SK-N-SH (cell line): ENCODE data around the gene ADPGK. TPM values are rescaled to one million over a fixed set of nuclear protein-coding genes. Genes with fewer than 3 reads are reported as not detected.

Source experiments
- CTCF ChIA-PET: fragments of 300-600, 350-600 bp; formaldehyde crosslinking; extraction: SDS; loops from one replicate; lab custom pipeline; 2021; lab: Yijun Ruan, JAX
- POLR2A ChIA-PET: fragments of 350-600 bp; sonication (Branson Sonifier 250); formaldehyde crosslinking; extraction: SDS; loops from one replicate; lab custom pipeline; 2020; ENCODE audit warnings: antibody characterized with exemption, inconsistent platforms; lab: Yijun Ruan, JAX
- DNase-seq: peaks from one replicate; pipeline ENCODE4 v3.0.0; 2012
- H2AFZ ChIP-seq: fragments of 200-600 bp; sonication (generic); 2 replicates; pipeline ENCODE4 v1.8.1; 2016; ENCODE audit warnings: antibody characterized with exemption, mild to moderate bottlenecking, low read depth
- H3F3A ChIP-seq: fragments of 200-600 bp; sonication (generic); replicated peaks from 2 replicates; pipeline ENCODE3; 2016; ENCODE audit warnings: antibody characterized with exemption, mild to moderate bottlenecking; ENCODE audit not compliant: insufficient read depth
- H3K27ac ChIP-seq, 2 experiments: fragments of 200-500 bp in 1 of 2; fragments of 200-600 bp in 1 of 2; sonication (Bioruptor generic) in 1 of 2; sonication (generic), shearing (Covaris generic) in 1 of 2; 2 replicates each; pipeline versions ENCODE4 v1.5.1 to v1.6.1; 2014 to 2016; ENCODE audit warnings: low read depth in 2 of 2, inconsistent platforms in 1 of 2, low read length in 1 of 2, mild to moderate bottlenecking in 1 of 2, mixed read lengths in 1 of 2
- H3K27me3 ChIP-seq: fragments of 200-600 bp; sonication (generic), shearing (Covaris generic); 2 replicates; pipeline ENCODE4 v1.6.1; 2016; ENCODE audit warnings: mixed run types; ENCODE audit not compliant: insufficient read depth
- H3K36me3 ChIP-seq, 2 experiments: fragments of 200-500 bp in 1 of 2; fragments of 200-600 bp in 1 of 2; sonication (Bioruptor generic) in 1 of 2; sonication (generic) in 1 of 2; replicated peaks in 1 of 2; 2 replicates each; pipeline versions ENCODE3 to v1.5.1; 2014 to 2016; ENCODE audit warnings: low read length in 1 of 2, mild to moderate bottlenecking in 1 of 2; ENCODE audit not compliant: insufficient read depth in 2 of 2, control insufficient read depth in 1 of 2
- H3K4me1 ChIP-seq, 2 experiments: fragments of 200-500 bp in 1 of 2; fragments of 200-600 bp in 1 of 2; sonication (Bioruptor generic) in 1 of 2; sonication (generic), shearing (Covaris generic) in 1 of 2; 2 replicates each; pipeline versions ENCODE4 v1.5.1 to v1.6.1; 2014 to 2016; ENCODE audit warnings: low read depth in 1 of 2, low read length in 1 of 2, mixed run types in 1 of 2; ENCODE audit not compliant: insufficient read depth in 2 of 2, control insufficient read depth in 1 of 2
- H3K4me2 ChIP-seq: fragments of 200-600 bp; sonication (generic), shearing (Covaris generic); 2 replicates; pipeline ENCODE4 v1.6.1; 2017; ENCODE audit warnings: mixed run types
- H3K4me3 ChIP-seq, 2 experiments: fragments of 200-500 bp in 1 of 2; fragments of 200-600 bp in 1 of 2; sonication (Bioruptor generic) in 1 of 2; sonication (generic), shearing (Covaris generic) in 1 of 2; 2 replicates each; pipeline versions ENCODE4 v1.5.1 to v1.8.1; 2014 to 2016; ENCODE audit warnings: low read depth in 2 of 2, inconsistent platforms in 1 of 2, low read length in 1 of 2, mild to moderate bottlenecking in 1 of 2, mixed read lengths in 1 of 2, moderate library complexity in 1 of 2
- H3K79me2 ChIP-seq: fragments of 200-600 bp; sonication (generic); 2 replicates; pipeline ENCODE4 v1.8.1; 2017; ENCODE audit warnings: mild to moderate bottlenecking; ENCODE audit not compliant: insufficient read depth
- H3K9ac ChIP-seq: fragments of 200-600 bp; sonication (generic); 2 replicates; pipeline ENCODE4 v1.6.1; 2017; ENCODE audit warnings: mixed run types
- H3K9me2 ChIP-seq: fragments of 200-600 bp; sonication (generic); 2 replicates; pipeline ENCODE4 v1.6.1; 2017; ENCODE audit warnings: mixed run types
- H3K9me3 ChIP-seq: fragments of 200-600 bp; sonication (generic); 2 replicates; pipeline ENCODE4 v1.6.1; 2017; ENCODE audit warnings: mixed run types, mild to moderate bottlenecking, moderate library complexity
- H4K20me1 ChIP-seq: fragments of 200-600 bp; sonication (generic); 2 replicates; pipeline ENCODE4 v1.6.1; 2017; ENCODE audit warnings: mild to moderate bottlenecking, mixed run types; ENCODE audit not compliant: insufficient read depth
- CHD2 ChIP-seq: fragments of 150-350 bp; IDR thresholded peaks from 2 replicates; pipeline ENCODE4 v1.6.1; 2018; ENCODE audit warnings: low read length; ENCODE audit not compliant: partially characterized antibody
- ELF1 ChIP-seq: IDR thresholded peaks from 2 replicates; pipeline ENCODE4 v1.4.0; 2012
- EP300 ChIP-seq, 2 experiments: IDR thresholded peaks; 2 replicates each; pipeline versions ENCODE4 v1.4.0 to v1.6.1; 2012; ENCODE audit warnings: borderline replicate concordance in 1 of 2, low read depth in 1 of 2, low read length in 1 of 2
- FOSL2 ChIP-seq: IDR thresholded peaks from 2 replicates; pipeline ENCODE4 v1.4.0; 2012; ENCODE audit warnings: low read depth, mild to moderate bottlenecking, moderate library complexity, borderline replicate concordance
- FOXJ3 ChIP-seq: sonication (generic); formaldehyde crosslinking; IDR thresholded peaks from 2 replicates; pipeline ENCODE4 v1.5.1; 2020; ENCODE audit warnings: mild to moderate bottlenecking, missing genetic modification reagents
- FOXM1 ChIP-seq: IDR thresholded peaks from 2 replicates; pipeline ENCODE4 v1.4.0; 2012; ENCODE audit warnings: low read depth, mild to moderate bottlenecking
- JUND ChIP-seq: IDR thresholded peaks from 2 replicates; pipeline ENCODE4 v1.4.0; 2012
- MXI1 ChIP-seq: IDR thresholded peaks from 2 replicates; pipeline ENCODE4 v1.6.1; 2012; ENCODE audit warnings: mild to moderate bottlenecking, low read depth, low read length, improper control_type of control experiment
- NFIC ChIP-seq: IDR thresholded peaks from 2 replicates; pipeline ENCODE4 v1.4.0; 2012; ENCODE audit warnings: borderline replicate concordance
- POLR2AphosphoS5 ChIP-seq: IDR thresholded peaks from 2 replicates; pipeline ENCODE4 v1.6.1; 2012; ENCODE audit warnings: low read depth, low read length
- RFX5 ChIP-seq: IDR thresholded peaks from 2 replicates; pipeline ENCODE4 v1.6.1; 2012; ENCODE audit warnings: mild to moderate bottlenecking, improper control_type of control experiment, low read length
- SIN3A ChIP-seq: IDR thresholded peaks from 2 replicates; pipeline ENCODE4 v1.6.1; 2012; ENCODE audit warnings: low read depth, mild to moderate bottlenecking, low read length, moderate library complexity, borderline replicate concordance
- TAF1 ChIP-seq: IDR thresholded peaks from 2 replicates; pipeline ENCODE4 v1.6.1; 2012; ENCODE audit warnings: low read depth, mild to moderate bottlenecking, low read length, moderate library complexity, borderline replicate concordance
- TCF12 ChIP-seq: IDR thresholded peaks from 2 replicates; pipeline ENCODE4 v1.4.0; 2012
- YY1 ChIP-seq: IDR thresholded peaks from 2 replicates; pipeline ENCODE4 v1.4.0; 2012; ENCODE audit warnings: low read depth, mild to moderate bottlenecking
- WGBS: methylation state at CpG from one replicate; pipeline ENCODE4 v1.1.6; 2017; ENCODE audit warnings: low lambda C conversion rate; 5-methylcytosine and 5-hydroxymethylcytosine counted together
- polyA plus RNA-seq, 3 experiments: library from polyadenylated mRNA; depleted of rRNA; stranded (reverse); fragments of >200 nt; gene quantifications; 2 replicates each; pipeline ENCODE4 v1.2.3, GENCODE V29; 2012
- TF ChIP-seq, protein P1 (sequence below): fragments of 150-350 bp; IDR thresholded peaks from 2 replicates; pipeline ENCODE4 v1.6.1; 2016; ENCODE audit warnings: mild to moderate bottlenecking, low read depth, low read length
- TF ChIP-seq, protein P2 (sequence below): IDR thresholded peaks from 2 replicates; pipeline ENCODE4; 2012
- TF ChIP-seq, protein P3 (sequence below): IDR thresholded peaks from 2 replicates; pipeline ENCODE4 v1.4.0; 2012; ENCODE audit warnings: low read depth, borderline replicate concordance
- TF ChIP-seq, protein P4 (sequence below): IDR thresholded peaks from 2 replicates; pipeline ENCODE4 v1.4.0; 2012; ENCODE audit warnings: low read depth
- TF ChIP-seq, protein P5 (sequence below): IDR thresholded peaks from 2 replicates; pipeline ENCODE4 v1.4.0; 2012; ENCODE audit warnings: low read depth, borderline replicate concordance
- TF ChIP-seq, protein P6 (sequence below): fragments of 200-600 bp; sonication (generic); IDR thresholded peaks from 2 replicates; pipeline ENCODE4 v1.6.1; 2017; ENCODE audit warnings: antibody characterized with exemption, mild to moderate bottlenecking, moderate library complexity

ADPGK gene
- polyA plus RNA-seq, 1 of the 3 experiments (the other 2 are of a cell fraction) = 57.3 TPM

DNA sequence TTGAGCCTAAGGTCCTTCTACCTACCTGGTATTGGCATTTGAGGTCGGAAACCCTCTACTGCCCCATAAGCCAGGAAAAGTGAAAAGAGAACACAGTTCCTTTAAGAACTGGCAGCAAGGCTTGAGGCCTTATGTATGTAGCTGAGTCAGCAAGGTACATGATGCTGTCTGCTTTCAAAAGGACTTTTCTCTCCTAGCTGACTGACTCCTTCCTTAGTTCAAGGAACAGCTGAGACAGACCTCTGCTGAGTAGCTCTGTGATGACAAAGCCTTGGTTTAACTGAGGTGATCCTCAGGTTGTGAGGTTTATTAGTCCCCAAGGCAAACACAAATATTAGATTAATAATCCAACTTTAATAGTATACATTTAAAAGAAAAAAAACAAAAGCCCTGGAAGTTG, 45.8 kb downstream of the ADPGK start:
- ChIA-PET CTCF (interaction anchor here (0.7 to 3.3 kb wide), 2 partner anchors 10 to 16 kb away, joined by 3 to 18 read pairs; no protein-coding TSS in a partner anchor), POLR2A (no interaction called here)
- no peak for DNase-seq
- 93% methylated on average over 1 of the region's 1 CpG for WGBS
- Histone ChIP-seq H3K4me2 (no peak overlapping the region), H3F3A (no peaks in the 10 kb centered on the region), H3K4me3 (no peak overlapping the region), H3K4me1 (no peaks in the 10 kb centered on the region), H3K27me3 (no peaks in the 10 kb centered on the region), H2AFZ (no peak overlapping the region), H3K36me3 (peaks cover 36 to 44% of the 10 kb centered on the region in 2 experiments), H3K27ac (peak overlapping the region in 1 of 2 experiments; percentile 14; a peak in 1 of 4 replicates), H3K9me3 (no peaks in the 10 kb centered on the region), H3K79me2 (no peaks in the 10 kb centered on the region), H4K20me1 (no peaks in the 10 kb centered on the region), H3K9me2 (no peaks in the 10 kb centered on the region), H3K9ac (no peak overlapping the region)
- no peak for TF ChIP-seq TCF12
- no peak for TF ChIP-seq SIN3A
- no peak for TF ChIP-seq FOSL2
- TF ChIP-seq MXI1 = no peak
- TF ChIP-seq, protein P1, sequence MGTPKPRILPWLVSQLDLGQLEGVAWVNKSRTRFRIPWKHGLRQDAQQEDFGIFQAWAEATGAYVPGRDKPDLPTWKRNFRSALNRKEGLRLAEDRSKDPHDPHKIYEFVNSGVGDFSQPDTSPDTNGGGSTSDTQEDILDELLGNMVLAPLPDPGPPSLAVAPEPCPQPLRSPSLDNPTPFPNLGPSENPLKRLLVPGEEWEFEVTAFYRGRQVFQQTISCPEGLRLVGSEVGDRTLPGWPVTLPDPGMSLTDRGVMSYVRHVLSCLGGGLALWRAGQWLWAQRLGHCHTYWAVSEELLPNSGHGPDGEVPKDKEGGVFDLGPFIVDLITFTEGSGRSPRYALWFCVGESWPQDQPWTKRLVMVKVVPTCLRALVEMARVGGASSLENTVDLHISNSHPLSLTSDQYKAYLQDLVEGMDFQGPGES = no peak
- TF ChIP-seq RFX5 = no peak
- TF ChIP-seq JUND = no peak
- no peak for TF ChIP-seq YY1
- no peak for TF ChIP-seq CHD2
- TF ChIP-seq NFIC = no peak
- no peak for TF ChIP-seq FOXJ3 (CRISPR knock-in tag)

DNA sequence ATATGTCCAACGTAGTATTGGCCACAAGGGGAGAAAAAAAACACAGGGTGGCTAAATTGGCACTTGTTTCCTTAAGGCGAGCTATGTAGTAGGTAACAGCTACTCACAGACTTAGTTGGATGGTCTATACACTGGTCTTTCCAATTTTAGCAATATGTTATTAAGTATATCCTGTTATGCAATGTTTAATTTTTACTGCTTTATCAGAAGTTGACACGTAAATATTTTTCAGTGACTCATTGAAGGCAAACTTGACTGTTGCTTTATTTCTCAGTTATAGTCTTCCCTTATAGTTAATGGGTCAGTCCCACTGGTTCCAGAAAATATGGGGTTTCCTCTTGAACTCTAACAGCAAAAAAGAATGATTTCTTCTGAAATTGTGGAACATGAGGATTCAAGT, 46.5 kb downstream of the ADPGK start:
- no peak for DNase-seq
- CTCF ChIA-PET = interaction anchor here (7.2 kb wide), 1 partner anchor 14 kb away, joined by 72 read pairs; no protein-coding TSS in a partner anchor
- Histone ChIP-seq H3K27ac (no peak overlapping the region), H2AFZ (no peak overlapping the region), H3K79me2 (no peaks in the 10 kb centered on the region), H3K27me3 (no peaks in the 10 kb centered on the region), H3F3A (no peaks in the 10 kb centered on the region), H3K9me2 (no peaks in the 10 kb centered on the region), H3K4me1 (no peaks in the 10 kb centered on the region), H3K9ac (no peak overlapping the region), H3K36me3 (peaks cover 41 to 48% of the 10 kb centered on the region in 2 experiments), H3K9me3 (no peaks in the 10 kb centered on the region), H3K4me3 (no peak overlapping the region), H3K4me2 (no peak overlapping the region), H4K20me1 (no peaks in the 10 kb centered on the region)
- POLR2A ChIA-PET = no interaction called here
- 88% methylated on average over 3 of the region's 3 CpGs for WGBS
- TF ChIP-seq, protein P2, sequence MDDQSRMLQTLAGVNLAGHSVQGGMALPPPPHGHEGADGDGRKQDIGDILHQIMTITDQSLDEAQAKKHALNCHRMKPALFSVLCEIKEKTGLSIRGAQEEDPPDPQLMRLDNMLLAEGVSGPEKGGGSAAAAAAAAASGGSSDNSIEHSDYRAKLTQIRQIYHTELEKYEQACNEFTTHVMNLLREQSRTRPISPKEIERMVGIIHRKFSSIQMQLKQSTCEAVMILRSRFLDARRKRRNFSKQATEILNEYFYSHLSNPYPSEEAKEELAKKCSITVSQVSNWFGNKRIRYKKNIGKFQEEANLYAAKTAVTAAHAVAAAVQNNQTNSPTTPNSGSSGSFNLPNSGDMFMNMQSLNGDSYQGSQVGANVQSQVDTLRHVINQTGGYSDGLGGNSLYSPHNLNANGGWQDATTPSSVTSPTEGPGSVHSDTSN = no peak
- TF ChIP-seq, protein P3, sequence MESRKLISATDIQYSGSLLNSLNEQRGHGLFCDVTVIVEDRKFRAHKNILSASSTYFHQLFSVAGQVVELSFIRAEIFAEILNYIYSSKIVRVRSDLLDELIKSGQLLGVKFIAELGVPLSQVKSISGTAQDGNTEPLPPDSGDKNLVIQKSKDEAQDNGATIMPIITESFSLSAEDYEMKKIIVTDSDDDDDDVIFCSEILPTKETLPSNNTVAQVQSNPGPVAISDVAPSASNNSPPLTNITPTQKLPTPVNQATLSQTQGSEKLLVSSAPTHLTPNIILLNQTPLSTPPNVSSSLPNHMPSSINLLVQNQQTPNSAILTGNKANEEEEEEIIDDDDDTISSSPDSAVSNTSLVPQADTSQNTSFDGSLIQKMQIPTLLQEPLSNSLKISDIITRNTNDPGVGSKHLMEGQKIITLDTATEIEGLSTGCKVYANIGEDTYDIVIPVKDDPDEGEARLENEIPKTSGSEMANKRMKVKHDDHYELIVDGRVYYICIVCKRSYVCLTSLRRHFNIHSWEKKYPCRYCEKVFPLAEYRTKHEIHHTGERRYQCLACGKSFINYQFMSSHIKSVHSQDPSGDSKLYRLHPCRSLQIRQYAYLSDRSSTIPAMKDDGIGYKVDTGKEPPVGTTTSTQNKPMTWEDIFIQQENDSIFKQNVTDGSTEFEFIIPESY = no peak
- TF ChIP-seq, protein P4, sequence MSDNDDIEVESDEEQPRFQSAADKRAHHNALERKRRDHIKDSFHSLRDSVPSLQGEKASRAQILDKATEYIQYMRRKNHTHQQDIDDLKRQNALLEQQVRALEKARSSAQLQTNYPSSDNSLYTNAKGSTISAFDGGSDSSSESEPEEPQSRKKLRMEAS = no peak
- TF ChIP-seq NFIC (no peak), JUND (no peak), ELF1 (no peak), FOXM1 (no peak), EP300 (IDR thresholded peaks at IDR 0.05; ENCODE audit: borderline replicate concordance in 1 of 2, low read depth in 1 of 2, low read length in 1 of 2) (no peak), SIN3A (no peak), POLR2AphosphoS5 (no peak), TAF1 (no peak)
- TF ChIP-seq, protein P5, sequence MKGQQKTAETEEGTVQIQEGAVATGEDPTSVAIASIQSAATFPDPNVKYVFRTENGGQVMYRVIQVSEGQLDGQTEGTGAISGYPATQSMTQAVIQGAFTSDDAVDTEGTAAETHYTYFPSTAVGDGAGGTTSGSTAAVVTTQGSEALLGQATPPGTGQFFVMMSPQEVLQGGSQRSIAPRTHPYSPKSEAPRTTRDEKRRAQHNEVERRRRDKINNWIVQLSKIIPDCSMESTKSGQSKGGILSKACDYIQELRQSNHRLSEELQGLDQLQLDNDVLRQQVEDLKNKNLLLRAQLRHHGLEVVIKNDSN = no peak
- TF ChIP-seq, protein P6, sequence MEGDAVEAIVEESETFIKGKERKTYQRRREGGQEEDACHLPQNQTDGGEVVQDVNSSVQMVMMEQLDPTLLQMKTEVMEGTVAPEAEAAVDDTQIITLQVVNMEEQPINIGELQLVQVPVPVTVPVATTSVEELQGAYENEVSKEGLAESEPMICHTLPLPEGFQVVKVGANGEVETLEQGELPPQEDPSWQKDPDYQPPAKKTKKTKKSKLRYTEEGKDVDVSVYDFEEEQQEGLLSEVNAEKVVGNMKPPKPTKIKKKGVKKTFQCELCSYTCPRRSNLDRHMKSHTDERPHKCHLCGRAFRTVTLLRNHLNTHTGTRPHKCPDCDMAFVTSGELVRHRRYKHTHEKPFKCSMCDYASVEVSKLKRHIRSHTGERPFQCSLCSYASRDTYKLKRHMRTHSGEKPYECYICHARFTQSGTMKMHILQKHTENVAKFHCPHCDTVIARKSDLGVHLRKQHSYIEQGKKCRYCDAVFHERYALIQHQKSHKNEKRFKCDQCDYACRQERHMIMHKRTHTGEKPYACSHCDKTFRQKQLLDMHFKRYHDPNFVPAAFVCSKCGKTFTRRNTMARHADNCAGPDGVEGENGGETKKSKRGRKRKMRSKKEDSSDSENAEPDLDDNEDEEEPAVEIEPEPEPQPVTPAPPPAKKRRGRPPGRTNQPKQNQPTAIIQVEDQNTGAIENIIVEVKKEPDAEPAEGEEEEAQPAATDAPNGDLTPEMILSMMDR = no peak
